Dermis blood vessel endothelial cell (primary cell): Measurements from ENCODE around the gene CADPS. TPM values are rescaled to one million over a fixed set of nuclear protein-coding genes. Genes with fewer than 3 reads are reported as not detected.

Experiments
- DNase-seq: peaks from one replicate; pipeline ENCODE4 v3.0.0; 2010
- total RNA-seq: library from RNA; depleted of rRNA; stranded (reverse); fragments of >200 nt; gene quantifications from 2 replicates; pipeline ENCODE4 v1.2.3, GENCODE V29; 2014

The CADPS gene
- total RNA-seq, 1 donor from 2014 or later, result not detected

DNA sequence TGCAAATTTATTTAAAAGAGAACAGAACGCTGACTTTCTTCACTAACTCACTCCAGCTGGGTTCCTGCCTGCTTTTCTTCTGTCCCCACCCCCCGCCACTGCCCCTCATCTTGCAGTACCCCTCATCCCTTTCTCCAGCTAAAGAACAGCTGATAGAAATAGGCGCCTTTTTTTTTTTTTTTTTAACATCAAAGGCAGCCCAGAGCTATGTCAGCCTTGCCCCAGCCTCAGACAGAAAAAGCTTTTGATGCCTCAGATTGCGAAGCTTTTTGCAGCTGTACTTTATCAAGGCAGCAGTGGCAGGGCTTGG, 1.8 kb downstream of the CADPS start:
- DNase-seq, result no peak

DNA sequence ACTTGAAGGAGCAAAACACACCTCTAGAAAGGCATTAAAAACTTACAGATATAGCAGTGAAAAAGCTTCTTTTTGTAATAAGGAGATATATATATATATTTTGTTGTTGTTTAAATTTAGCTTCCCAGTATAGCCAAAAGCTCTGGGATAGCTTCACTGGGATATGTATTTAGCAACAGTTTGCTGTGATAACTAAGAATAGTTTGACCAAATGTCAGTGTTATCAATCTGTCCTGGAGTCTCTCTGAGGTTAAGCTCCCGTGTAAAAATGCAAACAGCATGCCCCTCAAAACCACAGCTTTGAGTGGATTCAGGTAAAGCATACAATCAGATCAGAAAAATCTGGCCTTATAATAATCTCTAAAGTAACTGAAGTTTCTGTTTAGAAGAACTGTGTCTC, 2.9 kb downstream of the CADPS start:
- DNase-seq, result no peak

DNA sequence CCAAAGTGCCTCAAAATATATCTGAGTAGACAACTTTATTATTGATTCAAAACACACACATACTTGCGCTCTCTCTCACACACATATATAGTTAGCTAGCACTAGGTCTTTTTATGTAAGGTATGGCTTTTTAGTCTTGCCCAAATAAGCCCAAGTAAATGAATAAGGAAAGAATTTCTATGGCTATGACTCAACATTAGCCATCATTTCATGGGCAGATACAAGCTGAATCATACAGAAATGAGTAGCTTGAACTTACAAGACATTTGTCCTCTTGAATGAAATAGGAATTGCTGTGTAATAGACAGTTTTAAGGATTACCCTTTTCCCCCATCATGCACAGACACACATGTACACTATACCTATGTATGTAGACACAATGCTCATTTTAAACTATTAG, 4.9 kb downstream of the CADPS start:
- no peak for DNase-seq

DNA sequence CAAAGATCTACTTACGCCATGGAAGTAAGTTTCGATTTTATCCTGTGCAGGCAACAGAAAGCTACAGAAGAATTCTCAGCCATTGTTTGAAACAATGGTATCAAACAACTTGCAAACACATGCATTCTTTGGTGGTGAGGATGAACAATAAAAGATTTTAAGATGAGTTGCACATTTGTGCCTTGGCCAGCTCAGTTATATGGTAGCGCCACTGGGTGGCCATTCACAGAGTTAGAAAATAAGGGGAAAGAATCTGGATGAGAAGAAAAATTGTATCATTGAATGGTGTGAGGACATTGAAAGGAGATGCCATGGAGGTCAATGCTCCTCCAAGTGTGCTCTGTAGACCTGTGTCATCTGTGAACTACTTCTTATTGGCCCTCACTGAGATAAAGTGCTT, 11.6 kb downstream of the CADPS start:
- DNase-seq, result no peak

DNA sequence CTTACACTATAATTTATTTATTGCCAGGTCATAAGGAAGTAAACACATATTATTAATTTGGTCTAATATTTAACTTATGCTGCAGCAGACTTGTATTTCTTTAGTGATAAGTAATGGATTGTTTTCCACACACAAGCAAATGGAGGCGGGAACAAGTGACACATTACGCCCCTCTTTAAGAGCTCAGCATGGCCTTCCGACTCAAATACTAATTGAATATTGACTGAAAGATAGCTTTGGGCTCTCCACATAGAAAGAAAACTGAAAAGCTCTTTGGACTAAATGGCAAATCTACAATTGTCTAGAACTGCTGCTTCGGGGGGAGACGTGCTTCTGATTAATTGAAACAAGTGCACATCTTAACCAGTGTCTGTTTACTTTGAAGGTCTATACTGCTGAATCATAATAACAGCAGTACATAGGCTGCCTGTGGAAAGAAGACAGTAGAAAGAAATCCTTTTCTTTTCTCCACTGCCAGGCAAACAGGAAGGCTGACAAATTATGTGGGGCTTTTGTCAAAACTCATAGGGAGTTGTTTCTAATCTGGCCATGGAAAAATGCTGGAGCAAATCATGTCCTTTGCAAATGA, 15.9 kb downstream of the CADPS start:
- DNase-seq, result no peak

DNA sequence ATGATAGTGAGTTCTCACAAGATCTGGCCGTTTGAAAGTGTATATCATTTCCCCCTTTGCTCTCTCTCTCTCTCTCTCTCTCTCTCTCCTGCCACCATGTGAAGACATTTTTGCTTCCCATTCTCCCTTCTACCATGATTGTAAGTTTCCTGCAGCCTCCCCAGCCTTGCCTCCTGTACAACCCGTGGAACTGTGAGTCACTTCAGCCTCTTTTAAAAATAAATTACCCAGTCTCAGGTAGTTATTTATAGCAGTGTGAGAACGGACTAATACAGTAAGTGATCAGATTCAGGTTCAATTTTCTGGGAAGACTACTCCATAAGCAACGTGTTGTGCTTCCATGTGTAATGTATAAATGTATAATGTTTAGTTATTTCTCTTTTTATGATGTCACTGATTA, 29.2 kb downstream of the CADPS start:
- no peak for DNase-seq

DNA sequence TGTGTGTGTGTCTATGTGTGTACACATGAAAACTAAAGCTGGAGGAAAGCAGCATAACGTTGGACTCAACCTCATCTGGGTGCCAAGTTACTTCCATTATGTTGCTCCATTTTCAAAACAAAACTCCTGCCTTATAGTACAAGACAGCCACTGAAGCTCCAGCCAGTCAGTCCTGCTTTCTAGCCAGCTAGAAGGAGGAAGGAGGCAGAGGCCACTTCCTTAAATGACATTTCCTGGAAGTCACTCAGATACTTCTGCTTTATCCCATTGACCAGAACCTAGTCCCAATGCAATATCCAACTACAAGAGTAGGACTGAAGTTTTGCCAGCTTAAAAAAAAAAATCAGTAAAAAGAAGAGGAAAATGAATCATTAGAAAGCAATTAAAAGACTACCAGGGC, 31.7 kb downstream of the CADPS start:
- DNase-seq, result no peak

DNA sequence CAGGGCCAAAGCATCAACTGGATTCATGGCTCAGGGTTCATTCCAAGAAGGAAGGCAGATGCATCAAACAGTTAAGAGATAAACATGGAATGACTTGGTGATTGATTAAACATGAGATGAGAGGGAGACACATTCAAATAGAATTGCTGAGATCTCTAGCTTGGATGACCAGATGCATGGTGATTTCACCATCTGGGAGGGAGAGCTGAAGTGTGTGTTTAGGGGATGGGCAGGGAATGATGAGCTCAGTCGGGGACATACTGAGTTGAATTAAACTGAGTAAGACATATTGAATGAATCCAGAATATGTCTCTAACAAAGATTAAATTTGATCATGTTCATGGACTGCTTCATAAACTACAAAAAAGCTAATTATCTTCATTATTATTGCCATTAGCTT, 35.5 kb downstream of the CADPS start:
- no peak for DNase-seq

DNA sequence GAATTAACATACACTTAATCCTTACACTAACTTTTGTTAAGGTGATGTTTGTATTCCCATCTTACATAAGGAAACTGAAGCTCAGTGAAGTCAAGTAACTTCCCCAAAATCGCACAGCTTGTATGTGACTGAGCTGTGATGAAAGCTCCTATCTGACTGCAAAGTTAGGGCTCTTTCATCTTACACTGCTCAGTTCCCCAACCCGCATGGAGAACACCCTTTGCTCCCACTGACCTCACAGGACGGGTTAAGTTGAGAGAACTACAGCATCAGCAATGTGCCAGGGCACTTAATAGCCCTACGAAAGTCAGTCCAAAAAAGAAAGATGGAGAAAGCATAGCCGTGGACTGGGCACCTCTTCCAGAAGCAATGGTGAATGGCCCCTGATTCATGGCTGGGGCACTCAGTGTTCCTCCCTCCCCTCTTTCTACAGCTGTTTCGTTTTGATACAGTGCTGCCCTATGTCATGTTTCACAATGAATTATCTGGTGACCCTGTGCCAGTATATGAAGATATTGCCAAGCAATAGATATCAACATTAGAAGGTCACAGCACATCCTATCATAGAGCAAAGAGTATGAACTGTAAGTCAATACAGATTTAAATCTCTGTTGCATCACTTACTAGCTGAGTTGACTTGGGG, 38.0 kb downstream of the CADPS start:
- no peak for DNase-seq

DNA sequence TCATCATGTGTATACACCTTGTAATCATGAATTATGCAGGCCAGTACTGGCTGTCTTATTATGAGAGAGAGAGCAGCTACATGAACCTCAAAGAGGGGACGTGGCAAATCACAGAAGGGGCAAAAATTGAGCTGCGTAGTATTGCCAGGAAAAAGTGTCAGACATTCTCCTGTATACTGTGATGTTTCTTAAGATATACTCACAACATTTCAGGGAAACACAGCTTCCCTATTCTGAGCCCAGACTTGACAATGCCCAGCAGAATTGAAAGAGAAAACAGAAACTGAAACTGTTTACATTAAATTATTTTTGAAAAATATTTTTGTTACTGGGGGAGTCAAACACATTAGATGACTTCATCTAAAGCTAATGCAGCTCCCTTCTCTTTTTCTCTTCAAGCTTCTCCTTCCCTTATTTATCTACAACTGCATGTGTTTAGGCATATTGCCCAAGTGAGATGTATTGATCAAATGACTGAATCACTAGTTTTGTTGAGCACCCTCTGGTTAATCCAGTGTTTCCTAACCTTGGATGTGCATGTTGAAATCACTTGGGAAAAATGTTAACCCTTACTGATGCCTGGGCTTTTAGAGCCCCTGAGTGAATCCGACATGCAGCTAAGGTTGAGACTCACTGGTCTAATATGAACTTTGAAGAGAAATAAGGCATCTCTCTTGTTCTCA, 39.5 kb downstream of the CADPS start:
- no peak for DNase-seq

DNA sequence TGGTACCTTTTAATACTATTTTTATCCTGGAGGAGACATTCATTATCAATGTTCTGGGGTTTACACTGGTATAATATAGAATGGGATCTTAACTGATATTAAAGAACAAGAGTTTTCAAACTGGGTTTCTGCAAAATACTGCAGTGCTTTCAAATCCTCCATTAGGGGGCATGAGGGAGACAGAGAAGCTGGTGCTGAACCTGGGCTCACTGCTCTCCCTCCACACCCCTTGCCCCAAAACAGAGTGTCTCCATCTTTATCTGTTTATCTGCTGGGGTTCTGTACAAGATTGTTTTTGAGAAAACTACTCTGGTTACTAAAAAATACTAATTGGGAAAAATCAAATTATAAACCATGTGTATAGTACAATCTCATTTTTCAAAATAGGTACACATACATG, 41.7 kb downstream of the CADPS start:
- no peak for DNase-seq

DNA sequence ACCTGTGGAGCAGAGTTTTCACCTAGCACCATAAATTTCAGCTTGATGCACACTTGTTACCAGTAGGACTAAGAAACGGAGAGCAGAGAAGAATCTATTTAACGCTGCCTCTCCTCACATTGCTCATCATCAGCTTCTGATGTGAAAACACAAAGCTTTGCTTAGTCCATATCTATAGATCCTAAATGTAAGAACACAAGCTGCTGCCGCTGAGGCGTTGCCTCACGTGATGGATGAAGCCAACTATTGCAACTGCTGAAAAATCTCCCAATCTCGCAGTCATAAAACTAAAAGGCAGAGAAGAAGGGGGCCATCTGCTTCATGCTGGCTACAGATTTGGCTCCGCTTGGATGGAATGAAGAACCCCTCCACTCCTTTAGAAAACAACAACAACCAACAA, 42.7 kb downstream of the CADPS start:
- DNase-seq, result no peak

DNA sequence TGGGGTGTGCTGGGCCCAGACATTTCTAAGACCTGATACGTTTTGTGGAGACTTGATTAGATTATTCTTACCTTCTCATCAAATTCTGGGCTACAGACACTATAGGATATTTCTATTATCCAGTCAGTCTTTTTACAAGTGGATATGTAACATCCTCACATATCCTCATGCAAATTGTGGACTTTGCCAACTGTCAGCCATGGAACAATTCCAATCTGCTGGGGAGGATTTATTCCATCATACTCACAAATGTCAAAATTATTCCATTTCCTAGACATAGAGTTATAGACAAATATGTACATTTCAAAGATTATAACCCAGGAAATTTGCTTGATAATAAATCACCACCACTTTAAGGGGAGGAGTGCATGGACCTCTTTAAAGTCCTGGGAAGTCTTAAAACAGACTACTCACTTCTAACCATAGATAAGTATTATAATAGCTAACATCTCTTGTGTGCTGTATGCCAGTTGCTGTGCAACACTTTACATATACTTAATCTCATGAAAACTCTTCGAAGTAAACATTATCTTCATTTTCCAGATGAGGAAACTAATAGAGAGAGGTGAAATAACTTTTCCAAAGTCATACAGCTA, 44.4 kb downstream of the CADPS start:
- DNase-seq, result no peak

DNA sequence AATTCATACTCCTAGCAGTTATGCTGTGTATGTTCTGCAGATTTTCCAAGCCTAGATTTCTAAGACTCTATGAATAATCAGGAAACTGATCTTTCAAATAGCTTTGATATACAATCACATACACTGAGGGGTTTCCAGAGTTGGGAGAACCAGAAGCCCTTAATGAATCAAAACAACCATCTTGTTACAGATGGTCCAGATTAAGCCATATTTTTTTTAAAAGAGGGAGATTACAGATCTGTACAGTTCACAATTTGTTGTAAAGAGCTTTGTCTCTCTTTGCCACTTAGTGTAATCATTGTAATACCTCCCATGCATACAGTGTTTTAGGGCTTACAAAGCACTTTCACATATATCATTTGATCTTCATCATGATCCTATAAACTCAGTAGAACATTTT, 47.7 kb downstream of the CADPS start:
- DNase-seq, result no peak

DNA sequence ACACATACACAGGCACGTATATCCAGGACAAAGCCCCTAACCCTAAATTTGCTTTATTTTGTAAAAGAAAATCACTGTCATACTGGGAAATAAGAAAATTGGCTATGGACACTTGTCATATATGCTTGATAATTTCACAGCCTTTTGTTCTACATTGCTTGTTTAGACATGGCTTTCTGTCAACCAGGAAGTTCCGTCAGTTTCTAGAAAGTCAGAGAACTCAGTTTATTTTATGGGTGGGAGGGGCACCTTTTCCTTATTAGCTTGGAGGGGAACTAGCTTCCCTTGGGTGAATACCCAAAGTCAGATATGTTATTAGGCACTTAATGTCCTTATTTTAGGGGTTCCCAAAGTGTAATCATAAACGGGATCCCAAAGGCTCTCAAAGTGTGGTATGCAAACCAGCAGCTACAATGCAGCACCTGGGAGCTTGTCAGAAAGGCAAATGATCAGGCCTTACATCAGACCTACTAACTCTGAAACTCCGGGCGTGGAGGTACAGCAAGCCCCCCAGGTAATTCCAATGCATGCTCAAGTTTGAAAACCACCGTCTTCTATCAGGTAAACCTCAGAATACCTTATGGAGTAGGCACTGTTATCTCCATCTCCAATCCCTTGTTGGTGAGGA, 50.1 kb downstream of the CADPS start:
- DNase-seq, result no peak

DNA sequence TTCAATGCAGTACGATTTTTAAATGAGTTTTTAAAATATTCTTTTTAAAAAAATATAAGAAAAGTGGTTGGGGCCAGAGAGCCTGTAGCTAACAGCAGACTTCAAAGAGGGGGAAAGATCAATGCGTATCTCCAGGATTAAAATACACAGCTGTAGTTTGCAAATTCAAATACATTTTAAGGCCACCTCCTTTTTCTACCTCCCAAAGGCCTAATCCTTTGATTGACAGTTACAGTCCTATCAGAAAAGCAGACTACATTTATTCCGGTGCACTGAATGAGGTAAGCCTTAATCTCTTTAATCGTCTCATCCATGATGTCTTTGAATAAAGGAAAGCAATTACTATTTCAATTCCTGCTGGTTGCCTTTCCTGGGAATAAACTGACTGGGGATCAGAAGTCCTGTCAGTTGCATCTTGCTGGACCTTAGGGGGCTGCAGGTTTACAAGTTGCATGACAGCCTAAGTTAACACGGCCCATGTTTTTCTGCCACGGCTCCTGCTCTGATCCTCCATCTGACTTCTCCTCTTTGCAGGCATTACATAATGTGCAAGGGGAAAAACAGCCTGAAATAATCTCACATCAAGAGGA, 51.7 kb downstream of the CADPS start:
- no peak for DNase-seq

DNA sequence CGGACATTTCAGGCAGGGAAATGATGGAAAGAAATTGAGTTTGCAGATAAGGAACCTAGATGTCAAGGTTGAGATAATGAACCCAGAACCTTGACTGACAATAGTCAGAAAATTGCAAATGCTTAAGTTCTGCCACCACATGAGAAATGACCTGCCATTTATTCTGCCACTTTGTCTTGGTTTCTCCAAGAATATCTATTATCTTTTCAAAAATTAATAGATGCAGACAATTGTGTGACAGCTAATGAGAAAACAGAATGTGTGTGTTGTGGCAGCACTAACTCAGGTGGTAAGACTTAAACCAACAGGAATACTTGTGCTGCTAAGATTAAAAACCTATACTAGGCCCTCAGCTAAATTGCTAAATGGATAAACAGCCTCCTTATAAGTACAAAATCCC, 52.3 kb downstream of the CADPS start:
- no peak for DNase-seq

DNA sequence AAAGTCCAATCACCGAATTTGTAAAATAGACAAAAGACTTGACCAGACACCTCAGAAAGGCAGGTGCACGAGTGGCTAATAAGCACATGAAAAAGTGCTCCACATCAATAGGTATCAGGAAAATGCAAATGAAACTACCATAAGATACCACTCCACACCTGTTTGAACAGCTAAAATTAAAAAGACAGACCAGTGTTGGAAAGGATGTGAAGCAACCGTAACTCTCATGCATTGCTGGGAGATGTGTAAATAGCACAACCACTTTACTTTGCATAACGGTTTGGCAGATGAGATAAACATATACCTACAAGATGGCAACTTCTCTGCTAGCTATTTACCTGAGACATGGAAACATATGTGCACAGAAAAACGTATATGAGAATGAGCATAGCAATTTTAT, 56.9 kb downstream of the CADPS start:
- no peak for DNase-seq

DNA sequence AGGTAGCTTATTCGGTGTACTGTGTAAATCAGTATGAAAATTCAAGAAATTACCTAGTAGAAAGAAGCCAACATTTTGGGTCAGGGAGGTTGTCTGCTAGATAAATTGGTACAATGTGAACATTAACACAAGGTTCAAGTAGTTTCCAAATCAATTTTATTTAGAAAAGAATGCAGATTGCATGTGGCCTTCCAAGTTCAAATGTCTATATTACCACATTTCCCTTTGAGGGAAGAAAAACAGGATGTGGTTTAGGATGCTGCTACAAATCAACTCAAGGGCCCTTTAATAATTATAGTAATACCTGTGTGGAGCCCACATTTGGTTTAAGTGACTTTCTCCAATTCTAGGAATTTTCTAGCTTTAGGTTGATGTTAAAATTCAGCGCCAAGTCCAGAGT, 57.5 kb downstream of the CADPS start:
- DNase-seq, result no peak

DNA sequence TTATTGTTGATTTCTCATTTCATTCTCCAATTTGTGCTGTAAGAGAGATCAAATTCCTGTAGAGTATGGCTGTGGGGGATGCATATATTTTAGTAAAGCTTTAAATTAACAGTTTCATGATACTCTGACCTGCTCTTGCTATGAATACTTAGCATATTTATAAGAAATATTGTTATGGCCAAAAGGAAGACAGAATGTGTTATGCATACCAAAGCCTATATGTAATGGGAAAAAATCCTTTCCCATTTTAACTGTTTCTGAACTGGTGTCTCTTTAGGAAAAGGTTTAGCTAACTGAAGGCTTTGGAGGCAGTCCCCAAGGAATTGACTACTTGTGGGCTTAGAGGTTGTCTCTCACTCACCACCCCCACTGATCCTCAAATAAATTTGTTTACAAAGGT, 59.2 kb downstream of the CADPS start:
- no peak for DNase-seq

DNA sequence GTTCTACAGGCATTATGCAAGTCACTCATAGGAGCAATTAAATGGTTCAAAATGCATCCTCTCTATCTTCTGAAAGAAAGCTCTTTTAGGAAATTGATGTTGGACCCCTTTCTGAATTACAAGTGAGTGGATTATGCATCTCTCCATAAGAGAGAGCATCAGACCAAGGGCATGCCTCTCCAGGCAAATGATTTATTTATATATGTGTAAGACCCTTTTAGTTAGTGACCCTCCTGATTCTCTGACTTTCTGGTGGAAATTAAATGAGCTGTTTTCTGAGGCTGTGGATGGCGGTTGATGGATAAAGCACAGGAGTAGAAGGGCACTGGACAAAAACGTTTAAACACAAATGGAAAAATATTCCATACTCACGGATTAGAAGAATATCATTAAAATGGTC, 62.6 kb downstream of the CADPS start:
- no peak for DNase-seq

DNA sequence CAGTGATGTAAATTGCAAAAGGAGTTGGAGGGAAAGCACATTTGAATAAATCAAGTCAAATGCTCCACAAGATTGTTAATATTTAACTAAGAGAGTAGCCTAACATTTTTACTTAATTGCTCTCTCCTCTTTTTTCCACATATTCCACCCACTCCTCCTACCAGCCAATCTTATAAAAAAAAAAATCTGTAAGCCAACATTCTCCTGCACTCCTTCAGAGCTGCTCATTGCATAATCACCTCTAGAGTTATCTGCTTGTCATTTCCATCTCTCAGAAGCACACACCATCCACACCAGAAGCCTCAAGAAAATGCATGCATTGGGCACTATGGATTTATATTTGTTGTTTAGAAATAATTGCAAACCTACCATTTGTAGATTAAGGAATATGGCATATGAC, 64.1 kb downstream of the CADPS start:
- no peak for DNase-seq

DNA sequence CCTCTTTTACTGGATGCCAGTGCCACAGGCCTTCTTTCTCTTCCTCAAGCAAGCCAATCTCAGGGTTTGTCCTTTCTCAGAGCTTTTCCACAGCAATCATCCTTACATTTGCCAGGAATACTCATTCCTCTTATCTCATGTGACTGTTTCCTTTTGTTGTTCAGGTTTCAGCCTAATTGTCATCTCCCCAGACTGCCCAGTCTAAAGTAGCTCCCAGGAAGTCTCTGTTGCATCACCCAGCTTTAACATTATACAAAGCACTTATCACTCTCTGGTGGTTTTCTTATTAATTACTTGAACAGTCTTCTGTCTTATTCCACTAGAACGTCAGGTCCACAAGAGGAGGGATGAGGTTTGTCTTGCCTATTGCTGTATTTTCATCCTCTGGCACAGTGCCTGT, 65.8 kb downstream of the CADPS start:
- DNase-seq, result no peak
